Small intestine (tissue), 7 donors: Measurements from ENCODE around the gene QKI. TPM values are rescaled to one million over a fixed set of nuclear protein-coding genes. Genes with fewer than 3 reads are reported as not detected.

ENCODE experiments used
- DNase-seq, 2 donors: peaks; one replicate each; pipeline versions ENCODE4 v3.0.0 to v3.0.0-alpha.2; 2013
- FAIRE-seq: peaks from 2 replicates; lab custom pipeline; 2012; peaks lifted over from hg19 to GRCh38; lab: Jason Lieb, UNC
- H3K27ac ChIP-seq, 3 donors: one replicate each; pipeline ENCODE4 v1.5.1; 2013; ENCODE audit warnings: low read length in 2 of 3, mild to moderate bottlenecking in 2 of 3, control low read depth in 1 of 3, inconsistent platforms in 1 of 3, low read depth in 1 of 3, moderate library complexity in 1 of 3
- H3K27me3 ChIP-seq, 3 donors: one replicate each; pipeline ENCODE4 v1.6.1; 2013; ENCODE audit warnings: low read length in 3 of 3, inconsistent platforms in 1 of 3; ENCODE audit not compliant: control insufficient read depth in 3 of 3, insufficient read depth in 3 of 3
- H3K36me3 ChIP-seq, 3 donors: one replicate each; pipeline ENCODE4 v1.6.1; 2013; ENCODE audit warnings: low read length in 3 of 3, inconsistent platforms in 1 of 3, low read depth in 1 of 3, mild to moderate bottlenecking in 1 of 3, moderate library complexity in 1 of 3; ENCODE audit not compliant: control insufficient read depth in 3 of 3, insufficient read depth in 2 of 3
- H3K4me1 ChIP-seq, 3 donors: one replicate each; pipeline ENCODE4 v1.6.1; 2013; ENCODE audit warnings: low read length in 2 of 3, inconsistent platforms in 1 of 3, low read depth in 1 of 3, mild to moderate bottlenecking in 1 of 3, moderate library complexity in 1 of 3; ENCODE audit not compliant: control insufficient read depth in 3 of 3, insufficient read depth in 2 of 3
- H3K4me3 ChIP-seq, 3 donors: one replicate each; pipeline ENCODE4 v1.5.1; 2013; ENCODE audit warnings: low read length in 3 of 3, control low read depth in 1 of 3, inconsistent platforms in 1 of 3, low read depth in 1 of 3, mild to moderate bottlenecking in 1 of 3, moderate library complexity in 1 of 3
- H3K9me3 ChIP-seq, 2 donors: one replicate each; pipeline ENCODE4 v1.6.1; 2013; ENCODE audit warnings: low read depth in 1 of 2, low read length in 1 of 2; ENCODE audit not compliant: control insufficient read depth in 2 of 2, insufficient read depth in 1 of 2
- WGBS, 3 donors: extraction: QIAGEN DNeasy Blood & Tissue Kit; methylation state at CpG; one replicate each; pipeline ENCODE4 v1.1.7; 2013; 5-methylcytosine and 5-hydroxymethylcytosine counted together
- polyA plus RNA-seq, 4 donors: library from polyadenylated mRNA; stranded (reverse) in 3 of 4; unstranded in 1 of 4; fragments of 200-250 nt in 3 of 4; fragments of 120-200 nt in 1 of 4; gene quantifications; one replicate each; pipeline versions ENCODE4 v1.2.1 to v1.2.3, GENCODE V29; 2013
- donor health status: healthy with polysubstance abuse.
- donor health status: control.
- donor health status: control.
- donor health status: Bipolar disorder and iron deficiency.
- donor health status: healthy.

The QKI gene
- polyA plus RNA-seq, 4 donors: 2.5 to 18.9 (median 13.7) TPM

GRCh38 chr6:163530406-163530805 lies 115.9 kb downstream of the QKI start:
- Histone ChIP-seq H3K9me3 (no peaks in the 10 kb centered on the region), H3K27ac (no peak overlapping the region), H3K4me3 (no peak overlapping the region), H3K4me1 (peaks cover 0 to 9% (median 0%) of the 10 kb centered on the region in 3 donors), H3K27me3 (no peaks in the 10 kb centered on the region), H3K36me3 (no peaks in the 10 kb centered on the region)
- whole genome bisulfite sequencing, 3 donors: 81 to 86% (median 85%) methylated on average over 3 of the region's 3 CpGs
- DNase-seq (no peak), FAIRE-seq (no peak)

- no peaks in the 10 kb centered on the region for H3K36me3 ChIP-seq
- no peak overlapping the region for H3K27ac ChIP-seq
- no peaks in the 10 kb centered on the region for H3K9me3 ChIP-seq
- H3K4me3 ChIP-seq: no peak overlapping the region
- 75 to 87% (median 83%) methylated on average over 2 of the region's 2 CpGs for WGBS, 3 donors
- no peaks in the 10 kb centered on the region for H3K27me3 ChIP-seq
- H3K4me1 ChIP-seq: peaks cover 0 to 9% (median 0%) of the 10 kb centered on the region in 3 donors
- no peak for DNase-seq
- no peak for FAIRE-seq
Observed at GRCh38 chr6:163531122-163531521, 116.6 kb downstream of the QKI start.

- Histone ChIP-seq H3K9me3 (no peaks in the 10 kb centered on the region), H3K36me3 (no peaks in the 10 kb centered on the region), H3K27ac (no peak overlapping the region), H3K4me1 (peaks cover 0 to 9% (median 0%) of the 10 kb centered on the region in 3 donors), H3K4me3 (no peak overlapping the region), H3K27me3 (no peaks in the 10 kb centered on the region)
- WGBS, 3 donors: 66 to 74% (median 73%) methylated on average over 5 of the region's 5 CpGs
- FAIRE-seq (no peak), DNase-seq (no peak)
Observed at GRCh38 chr6:163532526-163533078, 118.1 kb downstream of the QKI start.

- H3K27me3 ChIP-seq: no peaks in the 10 kb centered on the region
- no peak overlapping the region for H3K4me3 ChIP-seq
- no peaks in the 10 kb centered on the region for H3K36me3 ChIP-seq
- H3K9me3 ChIP-seq: no peaks in the 10 kb centered on the region
- peaks cover 0 to 9% (median 0%) of the 10 kb centered on the region in 3 donors for H3K4me1 ChIP-seq
- DNase-seq (no peak), FAIRE-seq (no peak)
- WGBS, 3 donors: 27 to 45% (median 36%) methylated on average over 2 of the region's 2 CpGs
- no peak overlapping the region for H3K27ac ChIP-seq
Observed at GRCh38 chr6:163533443-163533842, 118.9 kb downstream of the QKI start.

- no peaks in the 10 kb centered on the region for H3K36me3 ChIP-seq
- FAIRE-seq (no peak), DNase-seq (no peak)
- no peaks in the 10 kb centered on the region for H3K27me3 ChIP-seq
- H3K27ac ChIP-seq: no peak overlapping the region
- peaks cover 0 to 8% (median 0%) of the 10 kb centered on the region in 3 donors for H3K4me1 ChIP-seq
- H3K4me3 ChIP-seq: no peak overlapping the region
- H3K9me3 ChIP-seq: no peaks in the 10 kb centered on the region
- 84 to 91% (median 85%) methylated on average over 3 of the region's 3 CpGs for WGBS, 3 donors
Observed at GRCh38 chr6:163536770-163537169, 122.3 kb downstream of the QKI start.

- 77 to 84% (median 82%) methylated on average over 5 of the region's 5 CpGs for WGBS, 3 donors
- Histone ChIP-seq H3K36me3 (no peaks in the 10 kb centered on the region), H3K27me3 (no peaks in the 10 kb centered on the region), H3K27ac (no peak overlapping the region), H3K4me3 (no peak overlapping the region), H3K9me3 (no peaks in the 10 kb centered on the region), H3K4me1 (peaks cover 0 to 3% (median 0%) of the 10 kb centered on the region in 3 donors)
- FAIRE-seq: no peak
- no peak for DNase-seq
Observed at GRCh38 chr6:163538331-163538730, 123.8 kb downstream of the QKI start.

GRCh38 chr6:163539101-163539762 lies 124.7 kb downstream of the QKI start:
- H3K27ac ChIP-seq: no peak overlapping the region
- no peaks in the 10 kb centered on the region for H3K9me3 ChIP-seq
- no peak overlapping the region for H3K4me3 ChIP-seq
- WGBS, 3 donors: 51 to 64% (median 52%) methylated on average over 5 of the region's 5 CpGs
- no peak for FAIRE-seq
- no peaks in the 10 kb centered on the region for H3K36me3 ChIP-seq
- peaks cover 0 to 3% (median 0%) of the 10 kb centered on the region in 3 donors for H3K4me1 ChIP-seq
- H3K27me3 ChIP-seq: no peaks in the 10 kb centered on the region
- DNase-seq: no peak

GRCh38 chr6:163543321-163543720 lies 128.8 kb downstream of the QKI start:
- FAIRE-seq: no peak
- Histone ChIP-seq H3K27ac (no peak overlapping the region), H3K4me3 (no peak overlapping the region), H3K36me3 (no peaks in the 10 kb centered on the region), H3K4me1 (peaks cover 0 to 3% (median 0%) of the 10 kb centered on the region in 3 donors), H3K9me3 (no peaks in the 10 kb centered on the region), H3K27me3 (no peaks in the 10 kb centered on the region)
- no peak for DNase-seq
- 82 to 86% (median 82%) methylated on average over 2 of the region's 2 CpGs for WGBS, 3 donors
